ENCODE measurements around the gene CCDC33.

DNA sequence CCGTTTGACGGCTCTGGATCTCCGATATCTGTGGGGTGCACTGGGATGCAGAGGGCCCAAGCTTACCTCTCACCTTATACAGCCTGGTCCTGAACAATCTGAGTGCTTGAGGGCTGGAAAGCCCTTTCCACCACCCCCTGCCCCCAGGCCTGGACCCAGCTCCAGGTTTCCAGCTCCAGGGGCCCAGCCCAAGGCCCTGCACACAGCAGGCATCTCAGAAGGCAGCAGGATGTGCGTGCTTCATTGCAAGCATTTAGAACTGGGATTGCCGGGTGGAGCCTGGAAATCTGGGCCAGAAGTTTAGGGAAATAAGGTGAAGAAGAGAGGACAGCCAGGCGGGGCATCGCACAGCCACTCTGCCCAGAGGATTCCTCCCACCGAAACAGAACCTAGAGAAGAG lies 25.6 kb downstream of the CCDC33 start:
- TF ChIP-seq, protein P1, sequence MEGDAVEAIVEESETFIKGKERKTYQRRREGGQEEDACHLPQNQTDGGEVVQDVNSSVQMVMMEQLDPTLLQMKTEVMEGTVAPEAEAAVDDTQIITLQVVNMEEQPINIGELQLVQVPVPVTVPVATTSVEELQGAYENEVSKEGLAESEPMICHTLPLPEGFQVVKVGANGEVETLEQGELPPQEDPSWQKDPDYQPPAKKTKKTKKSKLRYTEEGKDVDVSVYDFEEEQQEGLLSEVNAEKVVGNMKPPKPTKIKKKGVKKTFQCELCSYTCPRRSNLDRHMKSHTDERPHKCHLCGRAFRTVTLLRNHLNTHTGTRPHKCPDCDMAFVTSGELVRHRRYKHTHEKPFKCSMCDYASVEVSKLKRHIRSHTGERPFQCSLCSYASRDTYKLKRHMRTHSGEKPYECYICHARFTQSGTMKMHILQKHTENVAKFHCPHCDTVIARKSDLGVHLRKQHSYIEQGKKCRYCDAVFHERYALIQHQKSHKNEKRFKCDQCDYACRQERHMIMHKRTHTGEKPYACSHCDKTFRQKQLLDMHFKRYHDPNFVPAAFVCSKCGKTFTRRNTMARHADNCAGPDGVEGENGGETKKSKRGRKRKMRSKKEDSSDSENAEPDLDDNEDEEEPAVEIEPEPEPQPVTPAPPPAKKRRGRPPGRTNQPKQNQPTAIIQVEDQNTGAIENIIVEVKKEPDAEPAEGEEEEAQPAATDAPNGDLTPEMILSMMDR (tag by site-specific recombination; IDR thresholded peaks at IDR 0.05) = no peak
- no peak for TF ChIP-seq YY1 (tag by site-specific recombination; IDR thresholded peaks at IDR 0.05)
- TF ChIP-seq ZNF10 (tag by site-specific recombination; IDR thresholded peaks at IDR 0.05) = no peak
- TF ChIP-seq, protein P2, sequence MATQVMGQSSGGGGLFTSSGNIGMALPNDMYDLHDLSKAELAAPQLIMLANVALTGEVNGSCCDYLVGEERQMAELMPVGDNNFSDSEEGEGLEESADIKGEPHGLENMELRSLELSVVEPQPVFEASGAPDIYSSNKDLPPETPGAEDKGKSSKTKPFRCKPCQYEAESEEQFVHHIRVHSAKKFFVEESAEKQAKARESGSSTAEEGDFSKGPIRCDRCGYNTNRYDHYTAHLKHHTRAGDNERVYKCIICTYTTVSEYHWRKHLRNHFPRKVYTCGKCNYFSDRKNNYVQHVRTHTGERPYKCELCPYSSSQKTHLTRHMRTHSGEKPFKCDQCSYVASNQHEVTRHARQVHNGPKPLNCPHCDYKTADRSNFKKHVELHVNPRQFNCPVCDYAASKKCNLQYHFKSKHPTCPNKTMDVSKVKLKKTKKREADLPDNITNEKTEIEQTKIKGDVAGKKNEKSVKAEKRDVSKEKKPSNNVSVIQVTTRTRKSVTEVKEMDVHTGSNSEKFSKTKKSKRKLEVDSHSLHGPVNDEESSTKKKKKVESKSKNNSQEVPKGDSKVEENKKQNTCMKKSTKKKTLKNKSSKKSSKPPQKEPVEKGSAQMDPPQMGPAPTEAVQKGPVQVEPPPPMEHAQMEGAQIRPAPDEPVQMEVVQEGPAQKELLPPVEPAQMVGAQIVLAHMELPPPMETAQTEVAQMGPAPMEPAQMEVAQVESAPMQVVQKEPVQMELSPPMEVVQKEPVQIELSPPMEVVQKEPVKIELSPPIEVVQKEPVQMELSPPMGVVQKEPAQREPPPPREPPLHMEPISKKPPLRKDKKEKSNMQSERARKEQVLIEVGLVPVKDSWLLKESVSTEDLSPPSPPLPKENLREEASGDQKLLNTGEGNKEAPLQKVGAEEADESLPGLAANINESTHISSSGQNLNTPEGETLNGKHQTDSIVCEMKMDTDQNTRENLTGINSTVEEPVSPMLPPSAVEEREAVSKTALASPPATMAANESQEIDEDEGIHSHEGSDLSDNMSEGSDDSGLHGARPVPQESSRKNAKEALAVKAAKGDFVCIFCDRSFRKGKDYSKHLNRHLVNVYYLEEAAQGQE (tag by site-specific recombination; IDR thresholded peaks at IDR 0.05) = no peak
- TF ChIP-seq ZBTB7A (tag by site-specific recombination; IDR thresholded peaks at IDR 0.05; ENCODE audit: low read depth) = no peak
- TF ChIP-seq ZNF19 (tag by site-specific recombination; IDR thresholded peaks at IDR 0.05; ENCODE audit: low read depth) = no peak
- no peak for TF ChIP-seq ZNF211 (tag by site-specific recombination; IDR thresholded peaks at IDR 0.05; ENCODE audit: low read depth)
- TF ChIP-seq PRDM1 (tag by site-specific recombination; IDR thresholded peaks at IDR 0.05) = no peak
- no peak for TF ChIP-seq ZNF223 (tag by site-specific recombination; IDR thresholded peaks at IDR 0.05)
- TF ChIP-seq ZNF221 (tag by site-specific recombination; IDR thresholded peaks at IDR 0.05; ENCODE audit: borderline replicate concordance) = no peak
- TF ChIP-seq SCRT2 (tag by site-specific recombination; IDR thresholded peaks at IDR 0.05) = no peak
- no peak for TF ChIP-seq PATZ1 (tag by site-specific recombination; IDR thresholded peaks at IDR 0.05)
- TF ChIP-seq, protein P3, sequence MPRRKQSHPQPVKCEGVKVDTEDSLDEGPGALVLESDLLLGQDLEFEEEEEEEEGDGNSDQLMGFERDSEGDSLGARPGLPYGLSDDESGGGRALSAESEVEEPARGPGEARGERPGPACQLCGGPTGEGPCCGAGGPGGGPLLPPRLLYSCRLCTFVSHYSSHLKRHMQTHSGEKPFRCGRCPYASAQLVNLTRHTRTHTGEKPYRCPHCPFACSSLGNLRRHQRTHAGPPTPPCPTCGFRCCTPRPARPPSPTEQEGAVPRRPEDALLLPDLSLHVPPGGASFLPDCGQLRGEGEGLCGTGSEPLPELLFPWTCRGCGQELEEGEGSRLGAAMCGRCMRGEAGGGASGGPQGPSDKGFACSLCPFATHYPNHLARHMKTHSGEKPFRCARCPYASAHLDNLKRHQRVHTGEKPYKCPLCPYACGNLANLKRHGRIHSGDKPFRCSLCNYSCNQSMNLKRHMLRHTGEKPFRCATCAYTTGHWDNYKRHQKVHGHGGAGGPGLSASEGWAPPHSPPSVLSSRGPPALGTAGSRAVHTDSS (tag by site-specific recombination; IDR thresholded peaks at IDR 0.05) = no peak
- TF ChIP-seq ZNF248 (tag by site-specific recombination; IDR thresholded peaks at IDR 0.05) = no peak
